Activated CD4-positive, alpha-beta T cell treated with anti-CD3 and anti-CD28 coated beads, Interleukin-2, amount 50 U/mL, for 1 hour (primary cell): ENCODE results near the gene SFSWAP.
"Not testable (repeated sequence)": the region's sequence is repeated elsewhere in the genome, so short reads cannot be mapped to it uniquely, and the experiment has no call there.

Experiments
- DNase-seq: peaks from one replicate; pipeline ENCODE4 v3.0.0-alpha.2; 2020

Gene SFSWAP

DNA sequence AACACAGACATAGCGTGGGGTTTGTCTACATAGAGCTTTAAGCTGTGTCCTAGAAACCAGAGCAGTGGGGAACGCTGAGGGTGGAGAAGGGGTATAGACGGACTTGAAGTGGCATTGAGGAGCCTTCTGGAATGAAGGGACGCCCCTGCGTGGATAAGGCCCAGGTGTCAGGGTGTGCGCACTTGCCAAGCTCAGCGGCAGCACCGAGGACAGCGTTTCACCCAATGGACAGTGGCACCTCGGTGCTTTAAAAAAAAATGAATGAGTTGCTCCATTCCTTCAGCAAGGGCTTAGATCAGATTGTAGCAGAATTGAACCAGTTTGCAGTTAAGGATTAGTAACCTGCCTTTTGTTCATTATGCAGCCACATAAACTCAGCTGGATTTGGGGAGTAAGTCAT is 83.7 kb downstream of the SFSWAP start:
- DNase-seq: no peak

DNA sequence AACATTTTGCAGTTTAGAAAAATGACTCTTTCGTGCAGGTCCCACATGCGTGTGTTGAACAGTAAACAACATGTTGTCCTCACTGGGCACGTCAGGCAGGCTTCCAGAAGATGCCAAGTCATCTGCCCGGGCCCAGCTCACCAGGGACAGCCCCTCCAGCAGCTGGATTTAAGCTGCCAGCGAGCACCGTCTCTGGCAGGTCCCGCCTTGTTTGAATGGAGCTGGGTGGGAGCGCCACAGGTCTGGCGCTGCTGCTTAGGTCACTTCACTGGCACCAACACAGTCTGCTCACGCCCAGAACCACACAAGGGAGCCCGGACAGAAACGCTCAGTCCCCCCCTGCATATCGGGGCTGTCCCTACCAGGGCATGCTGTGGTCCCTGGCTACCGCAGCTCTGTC is 84.2 kb downstream of the SFSWAP start:
- DNase-seq: no peak

DNA sequence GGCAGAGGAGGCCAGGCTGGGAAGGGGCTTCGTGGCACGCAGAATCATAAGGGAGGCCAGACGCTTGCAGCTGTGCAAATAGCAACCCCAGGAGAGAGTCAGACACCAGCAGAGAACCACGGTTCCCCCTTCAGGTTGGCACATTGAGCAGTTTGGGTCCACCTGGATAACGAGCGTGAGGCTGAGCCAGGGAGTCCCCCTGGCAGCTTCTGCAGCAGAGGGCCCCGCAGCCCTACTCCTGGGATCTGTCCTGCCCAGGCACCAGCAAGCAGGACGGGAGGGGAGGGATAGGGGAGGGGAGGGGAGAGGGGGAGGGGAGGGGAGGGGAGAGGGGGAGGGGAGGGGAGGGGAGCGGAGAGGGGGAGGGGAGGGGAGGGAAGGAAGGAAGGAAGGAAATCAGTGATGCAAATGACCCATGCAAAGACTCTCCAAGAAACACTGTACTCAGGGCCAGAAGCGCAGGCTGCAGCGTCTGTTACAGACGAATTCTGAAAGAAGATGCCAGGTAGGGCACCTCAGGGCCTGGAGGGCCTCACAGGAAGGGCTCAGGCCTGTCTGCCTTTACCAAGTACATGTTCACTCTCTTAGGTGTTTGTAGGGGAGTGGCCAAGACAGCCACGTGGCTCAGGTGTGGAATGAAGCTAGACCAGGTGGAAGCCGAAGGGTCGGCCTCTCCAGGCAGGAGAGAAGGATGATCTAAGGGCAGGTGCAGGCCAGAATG is 85.0 kb downstream of the SFSWAP start:
- no peak for DNase-seq

DNA sequence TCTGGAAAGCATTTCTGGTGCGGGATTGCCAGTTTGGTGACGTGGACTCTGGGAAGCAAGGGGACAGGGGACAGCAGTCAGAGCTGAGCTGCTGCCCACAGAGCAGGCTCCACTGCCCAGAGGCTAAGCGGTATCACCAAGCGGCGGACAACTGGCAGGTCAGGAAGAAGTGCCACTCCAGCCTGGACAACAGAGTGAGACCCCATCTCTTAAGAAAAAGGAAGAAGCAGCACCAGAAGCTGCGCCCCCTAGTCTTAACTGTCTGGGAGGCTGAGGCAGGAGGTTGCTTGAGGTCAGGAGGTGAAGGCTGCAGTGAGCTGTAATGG is 85.5 kb downstream of the SFSWAP start:
- no peak for DNase-seq

DNA sequence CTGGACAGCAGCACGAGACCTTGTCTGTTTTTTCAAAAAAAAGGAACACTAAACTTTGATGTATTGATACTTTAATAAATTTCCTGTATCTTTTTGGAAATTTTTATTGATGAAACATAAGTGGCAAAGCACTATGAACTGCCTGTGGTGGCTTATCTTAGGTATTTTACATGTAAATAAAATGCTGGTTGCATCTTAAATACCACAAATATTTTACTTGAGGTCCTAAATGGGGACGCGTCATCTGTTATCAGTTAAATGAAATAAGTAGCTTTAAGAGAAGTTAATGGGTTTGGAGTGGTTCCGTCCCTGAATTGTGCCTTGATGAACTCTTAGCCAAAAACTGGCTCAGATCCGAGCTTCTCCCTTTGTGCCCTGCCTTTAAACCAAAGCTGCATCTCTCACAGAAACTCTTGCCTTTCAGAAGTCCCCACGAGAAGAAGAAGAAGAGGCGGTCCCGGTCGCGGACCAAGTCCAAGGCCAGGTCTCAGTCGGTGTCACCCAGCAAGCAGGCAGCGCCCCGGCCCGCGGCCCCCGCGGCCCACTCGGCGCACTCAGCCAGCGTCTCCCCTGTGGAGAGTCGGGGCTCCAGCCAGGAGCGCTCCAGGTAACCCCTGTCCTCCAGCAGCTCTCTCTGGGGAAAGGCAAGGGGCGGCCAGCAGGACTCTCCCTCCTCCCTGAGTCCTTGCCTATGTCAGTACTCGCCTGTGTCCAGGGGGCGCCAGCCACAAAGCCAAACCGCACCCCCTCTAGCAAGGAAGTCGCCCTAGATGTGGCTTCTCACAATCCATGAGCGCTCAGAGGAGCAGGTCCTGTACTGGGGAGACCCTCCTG is 86.1 kb downstream of the SFSWAP start:
- no peak for DNase-seq

DNA sequence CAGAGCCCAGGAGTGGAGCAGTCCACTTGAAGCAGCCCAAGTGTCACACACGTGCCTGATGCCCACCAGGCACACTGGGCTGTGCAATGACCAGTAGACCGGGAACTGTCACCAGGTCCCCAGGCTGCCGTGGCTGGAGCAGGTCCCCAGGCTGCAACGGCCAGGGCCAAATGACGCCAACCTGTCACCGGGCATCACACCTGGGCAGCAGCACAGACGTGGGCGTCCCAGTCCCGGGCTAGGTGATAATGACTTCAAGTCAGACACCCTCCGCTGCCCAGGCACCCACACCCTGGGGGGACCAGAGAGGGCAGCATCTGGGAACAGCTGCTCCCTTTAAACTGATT is 86.7 kb downstream of the SFSWAP start:
- DNase-seq: no peak

DNA sequence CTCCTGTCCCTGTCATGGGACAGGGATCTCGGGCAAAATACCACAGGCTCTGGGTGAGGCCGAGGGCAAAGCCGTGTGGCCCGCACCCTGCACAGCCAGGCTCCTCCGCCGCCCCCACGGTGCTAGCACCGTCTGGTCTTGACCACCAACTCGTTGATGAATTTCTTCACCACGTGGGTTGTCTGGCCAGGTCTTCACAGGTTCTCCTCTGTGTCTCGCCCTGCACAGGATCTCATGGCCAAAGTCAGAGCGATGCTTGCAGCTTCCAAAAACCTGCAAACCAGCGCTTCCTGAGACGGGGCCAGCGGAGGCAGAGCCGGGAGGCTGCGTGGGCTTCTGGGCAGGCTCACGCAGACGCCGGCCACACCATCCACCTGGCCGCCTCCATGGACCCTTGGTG is 88.3 kb downstream of the SFSWAP start:
- no peak for DNase-seq

DNA sequence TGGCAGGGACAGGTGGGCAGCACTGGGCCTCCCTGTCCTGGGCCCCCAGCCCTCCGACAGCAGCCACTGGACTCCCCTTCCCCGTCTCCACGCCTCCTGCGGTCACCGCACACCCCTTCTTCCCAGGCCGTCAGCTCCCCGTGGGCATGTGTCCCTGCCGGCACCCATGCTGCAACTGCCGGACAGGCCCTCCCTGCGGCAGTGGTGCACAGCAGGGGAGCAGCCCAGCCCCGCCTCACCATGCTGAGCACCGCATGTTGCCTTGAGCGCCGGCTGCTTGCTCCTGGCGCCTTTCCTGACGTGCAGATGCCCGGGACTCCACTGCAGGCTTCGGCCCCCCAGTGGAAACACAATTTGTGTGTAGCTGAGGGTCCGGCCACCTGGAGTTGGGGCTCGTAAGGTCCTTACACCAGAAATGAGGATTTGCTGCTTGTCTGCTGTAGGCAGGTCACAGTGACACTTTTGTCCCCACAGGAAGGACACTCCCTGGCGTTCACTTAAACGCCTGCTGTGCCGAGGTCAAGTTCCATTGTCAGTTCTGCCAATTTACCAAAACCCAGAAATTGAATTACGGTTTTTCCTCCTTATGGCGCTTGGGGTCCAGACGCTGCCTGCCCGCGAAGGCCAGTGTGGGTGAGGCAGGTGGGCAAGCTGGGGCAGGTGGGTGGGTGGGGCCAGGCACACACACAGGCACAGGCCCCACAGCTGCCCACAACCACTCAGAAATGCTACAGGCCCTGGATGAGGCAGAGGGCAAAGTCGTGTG is 89.1 kb downstream of the SFSWAP start:
- no peak for DNase-seq

DNA sequence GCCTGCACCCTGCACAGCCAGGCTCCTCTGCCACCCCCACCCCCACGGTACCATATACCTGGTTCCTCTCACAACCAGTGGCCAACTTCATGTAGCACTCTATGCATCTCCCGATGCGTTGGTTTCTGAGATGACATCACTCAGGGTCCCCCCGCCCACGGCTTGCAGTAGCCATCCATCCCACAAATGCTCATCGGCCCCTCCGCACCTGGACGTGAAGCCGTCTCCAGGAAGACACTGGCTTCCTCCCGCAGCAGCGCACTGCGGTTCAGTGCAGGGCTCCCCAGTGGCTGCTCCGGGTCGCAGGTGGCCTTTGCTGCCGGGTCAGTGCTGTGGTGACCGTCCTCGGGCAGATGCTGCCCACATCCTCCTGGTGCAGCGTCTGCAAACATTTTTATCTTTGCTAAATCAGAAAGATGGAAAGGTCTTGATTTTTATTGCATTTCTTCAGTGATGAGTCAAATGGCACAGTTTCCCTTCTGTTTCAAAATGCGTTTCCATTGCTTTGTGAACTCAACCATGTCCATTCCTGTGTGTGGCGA is 89.8 kb downstream of the SFSWAP start:
- no peak for DNase-seq

DNA sequence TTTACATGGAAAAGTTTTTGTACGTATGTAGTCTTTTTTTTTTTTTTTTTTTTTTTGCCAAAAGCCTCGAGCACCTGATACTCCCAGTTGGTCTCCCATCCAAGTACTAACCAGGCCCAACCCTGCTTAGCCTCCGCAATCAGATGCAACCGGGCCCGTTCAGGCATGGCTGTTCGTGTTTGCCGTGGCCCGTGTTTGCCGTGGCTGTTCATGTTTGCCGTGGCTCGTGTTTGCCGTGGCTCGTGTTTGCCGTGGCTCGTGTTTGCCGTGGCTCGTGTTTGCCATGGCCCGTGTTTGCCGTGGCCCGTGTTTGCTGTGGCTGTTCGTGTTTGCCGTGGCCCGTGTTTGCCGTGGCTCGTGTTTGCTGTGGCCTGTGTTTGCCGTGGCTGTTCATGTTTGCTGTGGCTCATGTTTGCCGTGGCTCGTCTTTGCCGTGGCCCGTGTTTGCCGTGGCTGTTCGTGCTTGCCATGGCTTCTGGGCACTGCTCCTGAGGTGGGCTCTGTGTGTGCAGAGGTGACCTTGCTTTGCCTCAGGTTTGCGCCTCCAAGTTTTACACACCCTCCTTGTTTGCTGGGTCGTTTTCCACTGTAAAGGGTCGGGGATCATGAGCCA is 90.5 kb downstream of the SFSWAP start:
- DNase-seq: no peak

DNA sequence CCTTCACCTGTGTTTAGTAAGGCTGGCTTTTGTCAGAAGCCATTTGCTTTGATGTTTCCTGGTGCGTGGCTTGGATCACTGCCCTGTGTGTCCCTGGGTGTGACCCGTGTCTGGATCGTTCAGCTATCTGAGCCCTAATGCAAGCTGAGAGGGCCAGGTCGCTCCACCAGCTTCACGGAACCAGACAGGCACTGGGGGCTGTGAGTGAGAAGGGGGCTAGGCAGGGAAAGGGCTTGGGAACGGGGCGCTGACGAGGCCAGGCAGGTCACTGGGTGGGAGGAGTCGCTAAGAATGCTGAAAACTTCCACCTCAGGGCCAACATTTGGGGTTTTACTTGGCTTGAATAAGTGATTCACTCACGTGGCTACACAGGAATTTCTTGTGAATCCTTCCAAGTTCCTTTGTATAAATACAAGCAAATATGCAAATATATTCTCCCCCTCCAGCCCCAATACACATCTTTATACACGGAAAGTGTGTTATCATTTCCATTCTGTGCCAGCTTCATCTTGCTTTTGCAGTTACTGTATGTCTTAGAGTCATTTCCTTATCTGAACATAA is 93.2 kb downstream of the SFSWAP start:
- DNase-seq: no peak

DNA sequence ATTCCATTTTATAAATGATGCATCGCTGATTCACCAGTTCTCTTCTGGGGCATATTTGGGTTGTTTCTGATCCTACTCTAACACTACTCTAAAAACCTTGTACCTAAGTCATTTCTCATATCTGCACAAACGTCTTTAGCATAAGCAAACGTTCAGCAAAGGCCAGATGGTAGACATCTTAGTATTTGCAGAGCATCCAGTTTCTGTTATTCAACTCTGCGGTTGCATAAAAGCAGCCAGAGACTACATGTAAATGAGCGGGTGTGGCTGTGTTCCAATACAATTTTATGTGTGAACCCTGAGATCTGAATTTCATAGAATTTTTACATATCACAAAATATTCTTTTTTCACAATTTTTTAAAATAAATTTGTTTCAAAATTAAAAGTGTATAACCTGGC is 94.5 kb downstream of the SFSWAP start:
- no peak for DNase-seq

DNA sequence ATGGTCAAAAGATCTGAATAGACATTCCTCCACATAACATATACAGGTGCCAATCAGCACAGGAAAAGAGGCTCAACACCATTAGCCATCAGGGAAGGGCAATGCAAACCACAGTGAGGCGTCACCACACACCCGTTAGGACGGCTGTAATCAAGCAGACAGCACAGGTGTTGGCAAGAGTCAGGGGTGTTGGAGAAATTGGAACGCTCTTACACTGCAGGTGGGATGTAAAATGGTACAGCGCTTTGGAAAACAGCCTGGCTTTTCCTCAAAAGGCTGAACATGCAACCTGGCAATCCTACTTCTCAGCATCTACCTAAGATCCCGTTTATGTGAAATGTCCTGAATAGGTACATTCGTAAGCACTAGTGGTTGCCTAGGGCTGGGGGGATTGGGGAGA is 95.8 kb downstream of the SFSWAP start:
- DNase-seq: no peak

DNA sequence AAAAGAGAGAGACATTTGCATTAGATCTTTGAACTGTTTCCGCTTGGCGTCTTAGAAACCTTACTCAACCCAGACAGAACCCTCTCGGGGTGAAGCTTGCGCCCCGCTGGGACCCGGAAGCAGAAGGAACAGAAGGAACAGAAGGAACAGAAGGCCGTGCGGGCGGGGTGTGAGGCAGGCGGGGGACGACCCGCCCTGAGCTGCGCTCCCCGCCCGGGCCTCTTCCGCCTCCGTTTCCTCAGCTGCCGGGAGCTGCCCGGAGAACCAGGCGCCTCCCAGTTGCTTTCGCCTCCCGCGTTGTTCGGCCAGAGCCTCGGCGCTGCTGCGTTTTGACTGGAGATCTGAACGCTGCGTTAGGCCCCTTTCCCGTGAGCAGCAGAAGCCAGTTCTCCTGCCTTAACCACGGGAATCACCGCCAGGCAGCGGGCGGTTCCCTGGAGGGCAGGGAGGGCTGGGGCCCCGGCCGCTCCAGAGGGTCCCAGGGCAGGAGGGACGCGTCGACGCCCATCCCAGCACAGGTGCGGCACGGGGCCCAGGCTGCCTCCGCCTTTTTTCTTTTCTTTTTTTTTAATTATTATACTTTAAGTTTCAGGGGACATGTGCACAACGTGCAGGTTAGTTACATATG is 98.0 kb downstream of the SFSWAP start:
- no peak for DNase-seq

DNA sequence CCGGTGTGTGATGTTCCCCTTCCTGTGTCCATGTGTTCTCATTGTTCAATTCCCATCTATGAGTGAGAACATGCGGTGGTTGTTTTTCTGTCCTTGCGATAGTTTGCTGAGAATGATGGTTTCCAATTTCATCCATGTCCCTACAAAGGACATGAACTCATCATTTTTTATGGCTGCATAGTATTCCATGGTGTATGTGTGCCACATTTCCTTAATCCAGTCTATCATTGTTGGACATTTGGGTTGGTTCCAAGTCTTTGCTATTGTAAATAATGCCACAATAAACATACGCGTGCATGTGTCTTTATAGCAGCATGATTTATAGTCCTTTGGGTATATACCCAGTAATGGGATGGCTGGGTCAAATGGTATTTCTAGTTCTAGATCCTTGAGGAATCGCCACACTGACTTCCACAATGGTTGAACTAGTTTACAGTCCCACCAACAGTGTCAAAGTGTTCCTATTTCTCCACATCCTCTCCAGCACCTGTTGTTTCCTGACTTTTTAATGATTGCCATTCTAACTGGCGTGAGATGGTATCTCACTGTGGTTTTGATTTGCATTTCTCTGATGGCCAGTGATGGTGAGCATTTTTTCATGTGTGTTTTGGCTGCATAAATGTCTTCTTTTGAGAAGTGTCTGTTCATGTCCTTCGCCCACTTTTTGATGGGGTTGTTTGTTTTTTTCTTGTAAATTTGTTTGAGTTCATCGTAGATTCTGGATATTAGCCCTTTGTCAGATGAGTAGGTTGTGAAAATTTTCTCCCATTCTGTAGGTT is 98.8 kb downstream of the SFSWAP start:
- DNase-seq: not testable (repeated sequence)

DNA sequence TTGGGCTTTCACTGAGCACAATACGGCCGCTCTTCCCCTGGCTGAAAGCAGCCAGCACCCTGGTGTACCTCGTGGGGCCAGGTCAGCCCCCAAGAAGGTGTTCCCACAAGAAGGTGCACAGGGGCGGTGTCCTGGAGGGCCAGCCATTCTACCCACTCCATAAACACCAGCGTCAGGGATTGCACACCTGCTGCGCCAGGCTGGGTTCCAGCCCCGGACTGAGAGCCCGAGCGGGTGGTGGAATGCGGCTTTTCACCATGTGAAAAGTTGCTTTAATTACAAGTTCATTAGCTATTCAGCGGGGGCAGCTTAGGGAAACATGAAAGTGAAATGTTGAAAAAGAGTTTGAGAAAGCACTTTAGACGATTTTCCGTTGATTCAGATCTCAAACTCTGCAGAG is 99.8 kb downstream of the SFSWAP start:
- no peak for DNase-seq

DNA sequence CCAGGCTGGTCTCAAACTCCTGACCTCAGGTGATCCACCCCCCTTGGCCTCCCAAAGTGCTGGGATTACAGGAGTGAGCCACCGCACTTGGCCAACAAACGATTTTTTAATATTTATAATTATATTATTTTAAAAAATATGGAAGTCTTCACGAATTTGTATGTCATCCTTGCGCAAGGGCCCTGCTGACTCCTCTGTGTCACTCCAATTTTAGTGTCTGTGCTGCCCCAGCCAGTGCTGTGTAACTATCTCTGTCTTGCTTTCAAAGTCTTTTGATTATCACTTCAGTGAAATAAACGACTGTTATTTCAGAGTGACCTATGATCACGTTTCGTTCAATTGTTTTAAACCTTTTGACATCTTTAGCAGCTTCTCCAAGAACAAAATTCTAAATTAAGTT is 104.2 kb downstream of the SFSWAP start:
- DNase-seq: no peak

DNA sequence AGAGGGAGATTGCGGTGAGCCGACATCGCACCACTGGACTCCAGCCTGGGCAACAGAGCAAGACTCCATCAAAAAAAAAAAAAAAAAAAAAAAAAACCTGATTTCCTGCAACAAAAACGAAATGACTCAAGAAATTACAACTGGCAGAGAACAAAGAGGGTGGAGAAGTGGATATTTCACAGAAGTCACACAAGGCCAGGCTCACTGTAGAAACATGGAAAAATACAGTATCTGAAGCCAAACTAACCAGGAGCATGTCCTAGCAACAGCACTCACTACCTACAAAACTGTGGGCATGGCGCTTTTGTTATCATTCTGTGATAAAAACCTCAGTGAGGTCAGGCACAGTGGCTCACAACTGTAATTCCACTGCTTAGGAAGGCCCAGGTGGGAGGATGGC is 105.6 kb downstream of the SFSWAP start:
- no peak for DNase-seq

DNA sequence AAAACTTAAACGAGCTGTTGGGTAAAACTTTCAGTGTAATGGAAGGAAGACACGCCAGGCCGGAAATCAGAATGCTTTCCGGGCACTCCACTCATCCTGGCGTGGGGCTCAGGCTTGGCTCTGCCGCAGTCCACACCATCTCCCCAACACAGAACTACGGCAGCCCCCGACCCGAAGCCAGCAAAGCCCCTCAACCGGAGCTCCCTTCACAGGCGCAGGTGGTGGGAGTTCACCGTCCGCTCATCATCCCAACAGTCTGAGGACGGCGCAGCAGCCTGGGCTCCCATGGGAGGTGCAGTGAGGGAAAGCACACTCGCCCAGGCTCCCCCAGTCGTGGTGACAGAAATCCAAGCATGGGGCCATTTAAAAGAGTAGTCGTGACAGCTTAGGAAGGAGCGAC is 106.4 kb downstream of the SFSWAP start:
- DNase-seq: no peak

DNA sequence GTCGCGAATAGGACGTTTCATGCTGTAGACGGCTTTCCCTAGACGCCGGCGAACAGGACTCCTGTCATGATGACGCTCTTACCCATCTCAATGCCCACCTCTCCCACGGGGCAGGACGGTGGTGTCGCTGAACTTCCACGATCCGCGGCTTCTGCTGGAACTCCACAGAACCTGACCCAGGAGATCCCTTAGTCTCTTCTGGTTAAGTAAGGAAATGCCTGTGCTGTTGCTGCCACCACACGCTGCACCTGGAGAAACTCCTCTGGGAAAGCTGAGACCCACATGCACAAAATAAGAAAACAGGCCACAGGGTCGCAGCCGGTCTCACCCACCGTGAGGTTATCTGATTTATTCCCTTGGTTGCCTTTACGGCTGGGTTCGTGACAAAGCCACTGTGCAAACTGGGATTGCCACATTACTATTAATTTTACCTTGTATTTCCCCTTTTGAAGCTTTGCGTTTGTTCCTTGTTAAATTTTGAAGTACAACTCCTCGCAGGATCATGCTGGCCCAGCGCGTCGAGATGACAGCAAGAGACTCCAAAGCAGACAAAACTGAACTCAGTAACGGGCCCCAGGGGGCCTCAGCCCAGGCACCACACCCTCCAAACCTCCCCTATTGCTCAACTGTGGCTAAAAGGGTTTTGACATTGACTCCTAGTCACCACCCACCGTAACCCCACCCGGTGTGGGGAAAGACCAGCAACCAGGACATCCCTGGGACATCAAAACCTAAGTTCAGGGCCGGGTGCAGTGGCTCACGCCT is 108.1 kb downstream of the SFSWAP start:
- DNase-seq: no peak

DNA sequence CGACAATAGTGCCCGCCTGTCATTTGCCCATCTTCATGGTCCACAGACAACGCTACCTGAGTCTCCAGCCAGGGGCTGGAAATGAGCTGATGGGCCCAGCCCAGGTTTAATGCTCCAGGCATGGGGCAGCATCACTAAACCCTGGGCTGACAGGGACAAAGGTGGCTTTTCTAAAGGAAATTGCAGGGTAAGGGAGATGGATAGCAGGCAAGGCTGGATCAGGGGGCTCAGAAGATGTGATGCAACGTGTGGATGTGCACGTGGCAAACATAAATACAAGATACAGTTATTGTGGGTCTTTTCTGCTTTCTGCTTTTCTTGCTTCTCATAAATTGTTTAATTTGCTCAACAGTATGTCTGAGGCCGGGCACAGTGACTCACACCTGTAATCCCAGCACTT is 113.6 kb downstream of the SFSWAP start:
- DNase-seq: no peak
